ENCODE data around the gene DLGAP1. TPM values are rescaled to one million over a fixed set of nuclear protein-coding genes. Genes with fewer than 3 reads are reported as not detected.
A peak's percentile ranks its signal among the peaks of the same experiment; 100 is the strongest.

The DLGAP1 gene
- total RNA-seq (2021) (22.0 to 24.0 TPM (median 23.0 TPM) in 3 replicates), Bru-seq, nascent RNA (percentile 77 among the genes with signal in this experiment)
- long read RNA-seq, experiment 1, partial matches to known transcripts, result 19 of 43 reads
- long read RNA-seq, experiment 1, other reads (novel, unspliced or antisense), result 23 of 43 reads
- long read RNA-seq, experiment 2, partial matches to known transcripts, result 5 of 13 reads
- long read RNA-seq, experiment 2, other reads (novel, unspliced or antisense), result 8 of 13 reads
- long read RNA-seq, experiment 3, partial matches to known transcripts, result 1 of 2 reads
- long read RNA-seq, experiment 3, other reads (novel, unspliced or antisense), result 1 of 2 reads

- Mint-ChIP-seq H3K27ac (peak within 1 kb of the TSS; percentile 39), H3K4me3 (peak within 1 kb of the TSS; percentile 89), H3K9me3 (peaks cover 8% of the 10 kb centered on the region), H3K27me3 (ENCODE audit: low read depth) (peaks cover 19% of the 10 kb centered on the region), H3K4me1 (peaks cover 31% of the 10 kb centered on the region), H3K36me3 (no peaks in the 10 kb centered on the region)
- ATAC-seq, result peak; percentile 82
- peak; percentile 83 for DNase-seq (ENCODE audit: low spot score)
- POLR2A ChIA-PET, result interaction anchor here (1.0 kb wide), 1 partner anchor 273 kb away, joined by 3 read pairs; no protein-coding TSS in a partner anchor
- CTCF ChIA-PET, result interaction anchor here (1.8 kb wide), 2 partner anchors 348 to 603 kb away, joined by 4 to 5 read pairs; no protein-coding TSS in a partner anchor
- TF ChIP-seq SMAD3 (CRISPR knock-in tag; IDR thresholded peaks at IDR 0.05; ENCODE audit: borderline replicate concordance), result no peak
- peak; percentile 6; the same call in 1 of the 2 replicates for TF ChIP-seq NFE2L1 (CRISPR knock-in tag; IDR thresholded peaks at IDR 0.05)
- TF ChIP-seq JAZF1 (CRISPR knock-in tag; IDR thresholded peaks at IDR 0.05), result no peak
- TF ChIP-seq CDX4 (CRISPR knock-in tag; IDR thresholded peaks at IDR 0.05; ENCODE audit: borderline replicate concordance), result no peak
- no peak for TF ChIP-seq ZSCAN18 (CRISPR knock-in tag; IDR thresholded peaks at IDR 0.05)
- TF ChIP-seq AR (CRISPR knock-in tag; IDR thresholded peaks at IDR 0.05), result no peak
- no peak for TF ChIP-seq JUN (CRISPR knock-in tag; IDR thresholded peaks at IDR 0.05)
- no peak for TF ChIP-seq PRDM15 (CRISPR knock-in tag; IDR thresholded peaks at IDR 0.05)
- TF ChIP-seq ESRRA (CRISPR knock-in tag; IDR thresholded peaks at IDR 0.05; ENCODE audit: borderline replicate concordance), result no peak
- no peak for TF ChIP-seq ATF3 (CRISPR knock-in tag; conservative IDR thresholded peaks at IDR 0.05)
- no peak for TF ChIP-seq ZNF423 (CRISPR knock-in tag; IDR thresholded peaks at IDR 0.05)
- TF ChIP-seq ZNF219 (CRISPR knock-in tag; IDR thresholded peaks at IDR 0.05; ENCODE audit: borderline replicate concordance), result no peak
- TF ChIP-seq NR2C2 (CRISPR knock-in tag; IDR thresholded peaks at IDR 0.05), result no peak
- TF ChIP-seq USF2 (CRISPR knock-in tag; IDR thresholded peaks at IDR 0.05), result peak; percentile 51; the same call in 1 of the 2 replicates
- TF ChIP-seq ATF1 (CRISPR knock-in tag; IDR thresholded peaks at IDR 0.05), result no peak
- no peak for TF ChIP-seq ZNF396 (CRISPR knock-in tag; IDR thresholded peaks at IDR 0.05; ENCODE audit: borderline replicate concordance)
- TF ChIP-seq CREM (CRISPR knock-in tag; IDR thresholded peaks at IDR 0.05), result peak; percentile 4; the same call in 1 of the 2 replicates
- TF ChIP-seq NR3C1 (CRISPR knock-in tag; conservative IDR thresholded peaks at IDR 0.05; ENCODE audit: low read depth), result no peak
- TF ChIP-seq HMGA2 (CRISPR knock-in tag; IDR thresholded peaks at IDR 0.05), result no peak
- TF ChIP-seq ETV6 (CRISPR knock-in tag; IDR thresholded peaks at IDR 0.05), result no peak; the same call in 1 of the 2 replicates
- no peak for TF ChIP-seq ATF2 (CRISPR knock-in tag; IDR thresholded peaks at IDR 0.05; ENCODE audit: borderline replicate concordance, low read depth)
- no peak for TF ChIP-seq GABPB1 (CRISPR knock-in tag; IDR thresholded peaks at IDR 0.05)
- TF ChIP-seq MAX (CRISPR knock-in tag; IDR thresholded peaks at IDR 0.05), result no peak
- no peak for TF ChIP-seq SOX15 (CRISPR knock-in tag; IDR thresholded peaks at IDR 0.05)
- no peak for TF ChIP-seq CREB1 (CRISPR knock-in tag; IDR thresholded peaks at IDR 0.05)
- TF ChIP-seq PRRX2 (CRISPR knock-in tag; IDR thresholded peaks at IDR 0.05), result no peak
Measured at GRCh38 chr18:4455113-4455811, at the start of gene DLGAP1. TSS of gene DLGAP1 (minus strand) at chr18:4455307.

Data from WTC11 (cell line).